CD4-positive, alpha-beta T cell treated with Interleukin-17A for 1 hour (primary cell): ENCODE data around the gene MYLK2.

ENCODE experiments used
- DNase-seq: peaks from one replicate; pipeline ENCODE4 v3.0.0-alpha.2; 2020

MYLK2 gene

DNA sequence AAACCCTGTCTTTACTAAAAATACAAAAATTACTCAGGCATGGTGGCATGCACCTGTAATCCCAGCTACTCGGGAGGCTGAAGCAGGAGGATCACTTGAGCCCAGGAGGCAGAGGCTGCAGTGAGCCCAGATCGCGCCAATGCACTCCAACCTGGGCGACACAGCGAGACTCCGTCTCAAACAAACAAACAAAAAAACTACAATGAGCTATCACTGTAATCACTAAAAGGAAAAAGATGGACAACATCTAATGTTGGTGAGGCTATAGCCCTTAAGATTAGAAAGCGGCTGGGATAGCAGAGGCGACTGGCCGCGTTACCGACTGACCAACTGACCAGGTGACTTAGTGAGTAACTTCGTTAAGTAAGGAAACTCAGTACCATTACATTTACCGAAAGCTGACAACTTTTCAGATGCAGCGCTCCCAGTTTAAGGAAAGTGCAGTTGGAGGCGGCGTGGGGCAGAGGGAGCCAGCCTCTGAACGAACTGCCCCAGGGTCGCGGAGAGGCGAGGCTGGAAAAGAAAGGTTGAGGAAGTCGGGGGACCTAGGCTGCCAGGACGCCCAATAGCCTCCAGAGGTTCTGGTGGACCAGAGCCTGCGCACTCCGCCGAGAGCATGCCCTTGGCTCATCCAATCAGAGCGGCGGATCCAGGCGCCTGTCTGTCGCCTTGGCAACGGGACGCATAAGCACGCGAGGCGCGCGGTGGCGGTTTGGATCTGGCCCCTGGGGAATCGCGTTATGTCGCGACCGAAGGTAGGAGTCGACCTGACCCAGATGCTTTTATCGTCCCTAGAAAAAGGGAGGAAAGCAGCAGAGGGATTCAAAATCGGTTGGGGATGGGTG, 60.2 kb downstream of the MYLK2 start:
- DNase-seq, result peak; percentile 86

DNA sequence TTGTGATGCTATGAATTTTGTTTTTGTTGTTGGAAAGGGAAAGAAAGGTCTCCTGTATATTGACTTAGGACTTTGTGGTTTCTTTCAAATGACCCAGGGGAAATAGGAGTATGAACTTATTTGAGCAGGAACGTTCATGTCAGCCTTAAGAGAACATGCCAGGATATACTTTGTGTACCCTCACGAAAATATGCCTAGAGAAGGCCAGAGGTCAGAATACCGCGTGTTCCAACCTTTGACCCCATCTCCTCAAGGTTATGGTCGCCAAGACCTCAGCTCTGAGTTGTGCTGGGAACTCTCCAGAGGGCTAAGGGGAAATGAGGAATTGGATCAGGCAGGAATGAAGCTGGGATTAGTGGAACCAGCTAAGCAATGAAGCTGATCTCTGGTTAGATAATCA, 62.8 kb downstream of the MYLK2 start:
- no peak for DNase-seq

DNA sequence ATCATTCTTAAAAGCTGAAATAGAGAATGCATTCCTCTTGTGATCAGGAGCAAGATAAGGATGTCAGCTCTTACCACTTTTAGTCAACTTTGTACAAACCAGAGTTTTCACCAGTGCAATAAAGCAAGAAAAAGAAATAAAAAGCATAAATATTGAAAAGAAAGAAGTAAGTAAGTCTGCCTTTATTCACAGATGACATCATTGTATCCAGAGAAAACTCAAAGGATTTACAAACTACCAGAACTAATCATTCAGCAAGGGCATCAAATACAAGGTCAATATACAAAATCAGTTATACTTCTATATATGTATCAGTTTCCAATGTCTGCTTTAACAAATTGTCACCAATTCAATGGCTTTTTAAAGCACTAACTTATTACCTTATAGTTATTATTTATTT, 64.7 kb downstream of the MYLK2 start:
- no peak for DNase-seq
